K562 (cell line): Measurements from ENCODE around the gene TAS1R3. TPM values are rescaled to one million over a fixed set of nuclear protein-coding genes. Genes with fewer than 3 reads are reported as not detected.

Experiments used
- CHD1 ChIP-seq: fragments of 200-600 bp; sonication (generic); IDR thresholded peaks from one replicate; pipeline ENCODE4 v1.6.1; 2012; ENCODE audit warnings: mild to moderate bottlenecking, moderate library complexity, low read length, inconsistent platforms
- FOXK1 ChIP-seq: sonication (generic); formaldehyde crosslinking; IDR thresholded peaks from 2 replicates; pipeline ENCODE4 v1.8.0; 2022; ENCODE audit warnings: missing genetic modification reagents, mild to moderate bottlenecking, borderline replicate concordance
- MYBL2 ChIP-seq, 2 experiments: fragments of 450-650 bp in 1 of 2; sonication (generic) in 1 of 2; formaldehyde crosslinking in 1 of 2; IDR thresholded peaks; 2 replicates each; pipeline versions ENCODE4 v1.6.1 to v1.8.1; 2017 to 2022; ENCODE audit warnings: borderline replicate concordance in 1 of 2, inconsistent platforms in 1 of 2, low read depth in 1 of 2, mild to moderate bottlenecking in 1 of 2, missing genetic modification reagents in 1 of 2, moderate library complexity in 1 of 2
- NKRF ChIP-seq: fragments of 450-650 bp; IDR thresholded peaks from 2 replicates; pipeline ENCODE4 v1.6.1; 2016; ENCODE audit warnings: borderline replicate concordance
- NONO ChIP-seq, 2 experiments: fragments of 200-400 bp in 1 of 2; fragments of 450-650 bp in 1 of 2; formaldehyde crosslinking in 1 of 2; IDR thresholded peaks; 2 replicates each; pipeline ENCODE4 v1.6.1; 2017; ENCODE audit warnings: low read depth in 2 of 2, mild to moderate bottlenecking in 2 of 2, moderate library complexity in 2 of 2, low read length in 1 of 2
- NR2C1 ChIP-seq, 2 experiments: fragments of 450-650 bp; IDR thresholded peaks; 2 replicates each; pipeline ENCODE4 v1.6.1; 2017; ENCODE audit warnings: mild to moderate bottlenecking in 2 of 2, antibody characterized with exemption in 1 of 2, inconsistent platforms in 1 of 2, missing compliant biosample characterization in 1 of 2, missing genetic modification characterization in 1 of 2
- PKNOX1 ChIP-seq: fragments of 450-650 bp; IDR thresholded peaks from 2 replicates; pipeline ENCODE4 v1.6.1; 2016
- PRMT5 ChIP-seq: sonication (generic); formaldehyde crosslinking; IDR thresholded peaks from 2 replicates; pipeline ENCODE4 v1.5.0; 2020; ENCODE audit warnings: missing genetic modification reagents
- ZBTB43 ChIP-seq: sonication (generic); formaldehyde crosslinking; IDR thresholded peaks from 2 replicates; pipeline ENCODE4 v1.8.0; 2023; ENCODE audit warnings: mild to moderate bottlenecking, missing genetic modification reagents
- ZNF384 ChIP-seq: IDR thresholded peaks from 2 replicates; pipeline ENCODE4 v1.6.1; 2012; ENCODE audit warnings: low read depth, low read length, improper control_type of control experiment
- ZNF589 ChIP-seq: fragments of 200-800 bp; sonication (Bioruptor generic); IDR thresholded peaks from 2 replicates; pipeline ENCODE4 v1.6.1; 2016; ENCODE audit warnings: low read depth, missing genetic modification characterization, missing compliant biosample characterization
- polyA plus RNA-seq, 8 experiments: library from polyadenylated mRNA; depleted of rRNA in 4 of 8; stranded (reverse) in 5 of 8; unstranded in 3 of 8; fragments of >200 nt; fragmentation: Nextera tagmentation in 2 of 8; fragmentation: Illumina TruSeq in 1 of 8; extraction: Ambion mirVana in 2 of 8; extraction: Trizol in 1 of 8; gene quantifications; 2 replicates each; pipeline versions ENCODE4 v1.2.1 to v1.2.3, GENCODE V29; 2011 to 2014; ENCODE audit warnings: inconsistent platforms in 1 of 8, missing spikeins in 1 of 8
- total RNA-seq, 7 experiments: library from RNA; depleted of rRNA in 6 of 7; stranded (reverse); fragments of >200 nt in 6 of 7; fragmentation: Illumina TruSeq in 2 of 7; extraction: Trizol in 2 of 7; gene quantifications; 2 replicates each; pipeline versions ENCODE4 v1.2.1 to v1.2.3, GENCODE V29; 2011 to 2021; ENCODE audit warnings: low replicate concordance in 1 of 7
- TF ChIP-seq, protein P1 (sequence below), 2 experiments: IDR thresholded peaks; 2 replicates each; pipeline ENCODE4 v1.6.1; 2012; ENCODE audit warnings: improper control_type of control experiment in 2 of 2, low read depth in 2 of 2, low read length in 2 of 2, borderline replicate concordance in 1 of 2
- TF ChIP-seq, protein P2 (sequence below), 3 experiments: fragments of 200-800 bp in 1 of 3; fragments of 250-450 bp in 1 of 3; fragments of 450-650 bp in 1 of 3; sonication (Bioruptor Pico) in 1 of 3; sonication (Bioruptor generic) in 1 of 3; formaldehyde crosslinking in 1 of 3; IDR thresholded peaks; 2 replicates each; pipeline versions ENCODE4 v1.6.1 to v1.8.0; 2016 to 2022; ENCODE audit warnings: mild to moderate bottlenecking in 2 of 3, missing genetic modification characterization in 2 of 3, missing compliant biosample characterization in 1 of 3, moderate library complexity in 1 of 3

Gene TAS1R3
- total and polyA plus RNA-seq, 9 of the 15 experiments (the other 6 are each of a cell fraction or from before 2014, with no cell fraction given) = 0.07 to 0.13 TPM; not detected in 7

GRCh38 chr1:1309251-1310108 lies 21.6 kb upstream of the TAS1R3 start (continued):
- TF ChIP-seq NR2C1 (IDR thresholded peaks at IDR 0.05) (no peak), NR2C1 (tag; IDR thresholded peaks at IDR 0.05) (no peak), ZBTB43 (CRISPR knock-in tag) (peak; percentile 9; the same call in 1 of the 2 replicates), PRMT5 (CRISPR knock-in tag) (no peak), FOXK1 (CRISPR knock-in tag) (no peak), PKNOX1 (no peak; the same call in 1 of the 2 replicates), NONO (IDR thresholded peaks at IDR 0.05; ENCODE audit: low read depth in 2 of 2, low read length in 1 of 2) (no peak), MYBL2 (IDR thresholded peaks at IDR 0.05; ENCODE audit: low read depth) (no peak), MYBL2 (CRISPR knock-in tag; IDR thresholded peaks at IDR 0.05; ENCODE audit: borderline replicate concordance) (0 out of 2 replicates have a peak, but pooled peaks have one; percentile 18), ZNF384 (no peak), CHD1 (peak; percentile 22), ZNF589 (no peak), NKRF (0 out of 2 replicates have a peak, but pooled peaks have one; percentile 9)
- TF ChIP-seq, protein P1, sequence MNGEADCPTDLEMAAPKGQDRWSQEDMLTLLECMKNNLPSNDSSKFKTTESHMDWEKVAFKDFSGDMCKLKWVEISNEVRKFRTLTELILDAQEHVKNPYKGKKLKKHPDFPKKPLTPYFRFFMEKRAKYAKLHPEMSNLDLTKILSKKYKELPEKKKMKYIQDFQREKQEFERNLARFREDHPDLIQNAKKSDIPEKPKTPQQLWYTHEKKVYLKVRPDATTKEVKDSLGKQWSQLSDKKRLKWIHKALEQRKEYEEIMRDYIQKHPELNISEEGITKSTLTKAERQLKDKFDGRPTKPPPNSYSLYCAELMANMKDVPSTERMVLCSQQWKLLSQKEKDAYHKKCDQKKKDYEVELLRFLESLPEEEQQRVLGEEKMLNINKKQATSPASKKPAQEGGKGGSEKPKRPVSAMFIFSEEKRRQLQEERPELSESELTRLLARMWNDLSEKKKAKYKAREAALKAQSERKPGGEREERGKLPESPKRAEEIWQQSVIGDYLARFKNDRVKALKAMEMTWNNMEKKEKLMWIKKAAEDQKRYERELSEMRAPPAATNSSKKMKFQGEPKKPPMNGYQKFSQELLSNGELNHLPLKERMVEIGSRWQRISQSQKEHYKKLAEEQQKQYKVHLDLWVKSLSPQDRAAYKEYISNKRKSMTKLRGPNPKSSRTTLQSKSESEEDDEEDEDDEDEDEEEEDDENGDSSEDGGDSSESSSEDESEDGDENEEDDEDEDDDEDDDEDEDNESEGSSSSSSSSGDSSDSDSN (IDR thresholded peaks at IDR 0.05; ENCODE audit: borderline replicate concordance in 1 of 2, low read depth in 2 of 2, low read length in 2 of 2) = 0 out of 4 replicates have a peak, but pooled peaks of 1 of the 2 experiments have one; percentile 60
- TF ChIP-seq, protein P2, sequence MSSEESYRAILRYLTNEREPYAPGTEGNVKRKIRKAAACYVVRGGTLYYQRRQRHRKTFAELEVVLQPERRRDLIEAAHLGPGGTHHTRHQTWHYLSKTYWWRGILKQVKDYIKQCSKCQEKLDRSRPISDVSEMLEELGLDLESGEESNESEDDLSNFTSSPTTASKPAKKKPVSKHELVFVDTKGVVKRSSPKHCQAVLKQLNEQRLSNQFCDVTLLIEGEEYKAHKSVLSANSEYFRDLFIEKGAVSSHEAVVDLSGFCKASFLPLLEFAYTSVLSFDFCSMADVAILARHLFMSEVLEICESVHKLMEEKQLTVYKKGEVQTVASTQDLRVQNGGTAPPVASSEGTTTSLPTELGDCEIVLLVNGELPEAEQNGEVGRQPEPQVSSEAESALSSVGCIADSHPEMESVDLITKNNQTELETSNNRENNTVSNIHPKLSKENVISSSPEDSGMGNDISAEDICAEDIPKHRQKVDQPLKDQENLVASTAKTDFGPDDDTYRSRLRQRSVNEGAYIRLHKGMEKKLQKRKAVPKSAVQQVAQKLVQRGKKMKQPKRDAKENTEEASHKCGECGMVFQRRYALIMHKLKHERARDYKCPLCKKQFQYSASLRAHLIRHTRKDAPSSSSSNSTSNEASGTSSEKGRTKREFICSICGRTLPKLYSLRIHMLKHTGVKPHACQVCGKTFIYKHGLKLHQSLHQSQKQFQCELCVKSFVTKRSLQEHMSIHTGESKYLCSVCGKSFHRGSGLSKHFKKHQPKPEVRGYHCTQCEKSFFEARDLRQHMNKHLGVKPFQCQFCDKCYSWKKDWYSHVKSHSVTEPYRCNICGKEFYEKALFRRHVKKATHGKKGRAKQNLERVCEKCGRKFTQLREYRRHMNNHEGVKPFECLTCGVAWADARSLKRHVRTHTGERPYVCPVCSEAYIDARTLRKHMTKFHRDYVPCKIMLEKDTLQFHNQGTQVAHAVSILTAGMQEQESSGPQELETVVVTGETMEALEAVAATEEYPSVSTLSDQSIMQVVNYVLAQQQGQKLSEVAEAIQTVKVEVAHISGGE (CRISPR knock-in tag; IDR thresholded peaks at IDR 0.05) = peak in 2 of 3 experiments; percentile 50 to 84; a peak in 3 of 6 replicates
